Mucosa of rectum (tissue), 2 donors: ENCODE results near the gene OPRL1.

Experiments used
- H3K27ac ChIP-seq, 2 donors: one replicate each; pipeline ENCODE4 v1.7.0; 2013; ENCODE audit warnings: inconsistent platforms in 2 of 2, low read depth in 2 of 2, low read length in 2 of 2
- H3K27me3 ChIP-seq, 2 donors: one replicate each; pipeline ENCODE4 v1.7.0; 2013; ENCODE audit warnings: low read length in 2 of 2; ENCODE audit not compliant: control insufficient read depth in 2 of 2, insufficient read depth in 2 of 2
- H3K36me3 ChIP-seq, 2 donors: one replicate each; pipeline ENCODE4 v1.7.0; 2013; ENCODE audit warnings: low read length in 2 of 2; ENCODE audit not compliant: control insufficient read depth in 2 of 2, insufficient read depth in 2 of 2
- H3K4me1 ChIP-seq, 2 donors: one replicate each; pipeline ENCODE4 v1.7.0; 2013; ENCODE audit warnings: low read length in 2 of 2, mild to moderate bottlenecking in 1 of 2; ENCODE audit not compliant: control insufficient read depth in 2 of 2, insufficient read depth in 2 of 2
- H3K4me3 ChIP-seq, 2 donors: one replicate each; pipeline ENCODE4 v1.7.0; 2013; ENCODE audit warnings: low read length in 2 of 2
- H3K9ac ChIP-seq, 2 donors: one replicate each; pipeline ENCODE4 v1.7.0; 2013; ENCODE audit warnings: low read length in 2 of 2, low read depth in 1 of 2, mild to moderate bottlenecking in 1 of 2
- H3K9me3 ChIP-seq, 2 donors: one replicate each; pipeline ENCODE4 v1.7.0; 2013; ENCODE audit warnings: low read length in 2 of 2; ENCODE audit not compliant: control insufficient read depth in 2 of 2
- donor health status: healthy.
- donor health status: Normal muscosa, but diverticular disease.

The OPRL1 gene

GRCh38 chr20:64110411-64111068 is 30.7 kb downstream of the OPRL1 start:
- Histone ChIP-seq H3K27me3 (peaks cover 0 to 2% of the 10 kb centered on the region in 2 donors), H3K9me3 (no peaks in the 10 kb centered on the region), H3K4me1 (no peaks in the 10 kb centered on the region), H3K9ac (no peak overlapping the region), H3K36me3 (no peaks in the 10 kb centered on the region), H3K4me3 (no peak overlapping the region), H3K27ac (no peak overlapping the region)

DNA sequence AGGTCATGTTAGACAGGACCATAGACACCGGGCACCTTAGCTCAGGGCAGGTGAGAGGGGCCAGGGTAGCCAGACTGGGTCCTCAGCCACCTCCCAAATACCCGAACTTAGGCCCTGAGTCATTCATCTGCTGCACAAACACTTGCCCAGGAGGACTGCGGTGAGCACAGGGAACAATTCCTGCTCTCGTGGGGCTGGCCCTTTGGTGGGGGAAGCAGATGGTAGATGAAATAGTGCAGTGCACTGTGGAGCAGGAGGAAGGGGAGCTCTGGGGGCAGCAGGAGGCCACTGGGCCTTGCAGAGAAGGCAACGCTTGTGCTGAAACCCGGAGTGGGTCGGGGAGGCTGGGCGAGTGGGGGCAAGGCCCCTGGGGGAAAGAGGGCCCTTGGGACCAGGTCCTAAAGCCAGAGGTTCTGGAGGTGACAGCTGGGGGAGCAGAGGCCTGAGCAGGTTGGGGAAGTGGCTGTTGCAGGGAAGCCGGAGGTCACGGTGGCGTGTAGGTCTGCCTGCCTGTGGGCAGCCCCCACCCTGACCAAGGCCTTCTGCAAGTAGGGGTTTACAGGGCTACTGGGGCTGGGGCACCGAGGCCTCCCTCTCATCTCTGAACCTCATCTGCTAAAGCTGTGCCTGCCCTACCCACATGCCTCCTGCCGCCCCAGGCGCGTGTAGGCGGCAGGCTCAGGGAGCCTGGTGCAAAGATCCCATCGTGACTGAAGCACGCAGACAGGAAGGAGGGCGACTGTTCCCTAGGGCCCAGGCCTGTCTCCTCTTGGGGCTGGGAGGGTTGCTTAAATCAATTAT is 32.2 kb downstream of the OPRL1 start:
- H3K9me3 ChIP-seq, result no peaks in the 10 kb centered on the region
- no peak overlapping the region for H3K27ac ChIP-seq
- no peak overlapping the region for H3K9ac ChIP-seq
- H3K36me3 ChIP-seq, result no peaks in the 10 kb centered on the region
- no peaks in the 10 kb centered on the region for H3K4me1 ChIP-seq
- peaks cover 0 to 2% of the 10 kb centered on the region in 2 donors for H3K27me3 ChIP-seq
- no peak overlapping the region for H3K4me3 ChIP-seq

DNA sequence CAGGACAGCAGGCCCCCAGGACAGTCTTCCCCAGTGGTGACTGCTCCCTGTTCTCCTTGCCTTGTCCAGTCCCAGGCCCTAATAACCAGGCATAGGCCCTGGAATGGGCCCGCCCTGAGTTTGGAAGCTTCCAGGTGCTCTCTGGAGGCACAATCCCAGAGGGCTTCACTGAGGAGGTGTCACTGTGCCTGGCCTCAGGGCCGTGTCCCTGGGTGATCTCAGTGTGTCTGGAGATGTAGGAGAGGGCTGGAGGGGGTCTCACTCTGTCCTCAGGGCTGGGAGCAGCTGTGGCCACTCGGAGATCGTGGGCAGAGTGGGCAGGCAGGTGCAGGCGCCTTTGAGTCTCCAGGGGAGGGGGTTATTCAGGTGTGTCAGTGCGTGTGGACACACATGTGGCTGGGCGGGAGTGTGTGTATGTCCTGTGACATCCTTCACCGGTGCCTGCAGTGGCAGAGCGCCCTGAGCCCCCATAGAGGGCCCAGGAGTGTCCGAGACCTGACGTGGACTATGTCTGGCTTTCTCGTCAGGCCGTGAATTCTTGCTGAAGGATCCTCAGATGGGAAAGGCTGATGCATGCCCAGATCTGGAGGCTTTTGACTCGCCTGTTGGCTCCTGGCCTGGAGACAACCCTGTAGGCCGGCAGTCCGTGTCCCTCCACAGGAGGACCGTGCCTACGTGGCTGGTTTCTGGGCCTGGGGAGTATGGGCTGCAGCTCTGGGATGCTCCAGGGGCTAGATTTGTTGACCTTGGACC is 33.0 kb downstream of the OPRL1 start:
- Histone ChIP-seq H3K27ac (no peak overlapping the region), H3K9me3 (no peaks in the 10 kb centered on the region), H3K4me3 (no peak overlapping the region), H3K4me1 (no peaks in the 10 kb centered on the region), H3K36me3 (no peaks in the 10 kb centered on the region), H3K27me3 (no peaks in the 10 kb centered on the region), H3K9ac (no peak overlapping the region)

DNA sequence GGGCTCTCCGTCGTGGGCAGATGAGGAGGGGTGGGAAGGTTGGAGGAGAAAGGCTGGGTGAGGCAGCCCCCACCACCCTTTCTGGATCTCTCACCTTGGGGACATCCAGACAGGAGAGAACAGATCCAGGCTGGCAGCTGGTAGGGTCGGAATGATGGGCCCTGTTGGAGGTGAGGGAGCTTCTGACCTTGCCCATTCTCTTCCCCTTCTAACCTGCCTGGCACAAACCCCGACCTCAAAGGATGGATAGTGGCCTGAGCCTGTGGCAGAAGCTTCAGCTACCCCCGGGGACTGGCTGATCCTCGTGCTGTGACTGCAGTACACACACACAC is 33.5 kb downstream of the OPRL1 start:
- Histone ChIP-seq H3K27me3 (no peaks in the 10 kb centered on the region), H3K27ac (no peak overlapping the region), H3K9ac (no peak overlapping the region), H3K36me3 (no peaks in the 10 kb centered on the region), H3K9me3 (no peaks in the 10 kb centered on the region), H3K4me3 (no peak overlapping the region), H3K4me1 (no peaks in the 10 kb centered on the region)

DNA sequence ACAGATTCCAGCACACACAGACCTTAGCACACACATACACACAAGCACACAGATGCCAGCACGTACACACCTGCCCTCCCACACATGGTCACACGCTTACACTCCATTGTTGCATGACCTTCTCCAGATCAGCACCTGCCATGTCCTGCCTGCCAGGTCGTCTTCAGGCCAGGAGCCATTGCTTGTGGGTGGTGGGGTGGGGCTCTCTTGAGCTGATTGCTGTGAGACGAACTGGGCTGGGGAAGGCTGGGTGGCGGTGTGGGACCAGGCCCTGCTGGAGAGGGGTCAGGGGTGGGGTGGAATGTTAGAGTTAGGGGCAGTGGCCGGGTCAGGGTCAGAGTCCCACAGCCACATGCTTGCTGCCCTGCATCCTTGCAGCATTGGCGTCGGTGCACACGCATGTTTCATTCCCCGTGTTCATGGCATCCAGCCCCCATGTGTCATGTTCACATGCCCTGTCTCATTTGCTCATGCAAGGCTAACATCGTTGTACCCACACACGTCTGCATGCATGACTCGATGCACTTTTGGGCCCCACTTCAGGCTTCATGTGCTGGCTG is 34.0 kb downstream of the OPRL1 start:
- Histone ChIP-seq H3K27ac (no peak overlapping the region), H3K4me1 (no peaks in the 10 kb centered on the region), H3K27me3 (no peaks in the 10 kb centered on the region), H3K36me3 (no peaks in the 10 kb centered on the region), H3K9me3 (no peaks in the 10 kb centered on the region), H3K4me3 (no peak overlapping the region), H3K9ac (no peak overlapping the region)

GRCh38 chr20:64114356-64114971 is 34.6 kb downstream of the OPRL1 start:
- no peak overlapping the region for H3K27ac ChIP-seq
- no peaks in the 10 kb centered on the region for H3K9me3 ChIP-seq
- no peaks in the 10 kb centered on the region for H3K36me3 ChIP-seq
- no peak overlapping the region for H3K4me3 ChIP-seq
- no peaks in the 10 kb centered on the region for H3K27me3 ChIP-seq
- H3K9ac ChIP-seq, result no peak overlapping the region
- no peaks in the 10 kb centered on the region for H3K4me1 ChIP-seq

GRCh38 chr20:64115171-64115911 is 35.5 kb downstream of the OPRL1 start:
- no peaks in the 10 kb centered on the region for H3K27me3 ChIP-seq
- H3K36me3 ChIP-seq, result no peaks in the 10 kb centered on the region
- H3K27ac ChIP-seq, result no peak overlapping the region
- H3K9ac ChIP-seq, result no peak overlapping the region
- peaks cover 0 to 1% of the 10 kb centered on the region in 2 donors for H3K4me1 ChIP-seq
- H3K9me3 ChIP-seq, result no peaks in the 10 kb centered on the region
- no peak overlapping the region for H3K4me3 ChIP-seq

DNA sequence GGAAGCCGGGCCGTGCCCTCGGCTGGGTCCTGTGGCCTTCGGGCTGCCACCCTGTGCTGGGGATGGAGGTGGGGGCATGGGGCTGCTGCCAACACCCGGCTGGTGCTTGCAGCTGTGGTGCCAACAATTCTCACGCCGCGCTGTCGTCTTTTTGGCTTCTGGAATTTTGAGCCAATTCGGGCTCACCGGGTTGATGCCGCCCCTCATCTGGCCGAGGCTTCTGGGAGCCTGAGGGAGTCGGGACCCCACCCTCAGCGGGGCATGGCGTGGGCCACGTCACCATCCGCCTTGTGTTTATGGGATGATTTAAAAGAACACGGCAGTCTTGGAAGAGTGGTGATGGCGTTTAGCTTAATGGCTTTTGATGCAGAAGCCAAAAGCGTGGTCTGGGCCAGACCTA is 36.1 kb downstream of the OPRL1 start:
- Histone ChIP-seq H3K36me3 (no peaks in the 10 kb centered on the region), H3K9me3 (no peaks in the 10 kb centered on the region), H3K4me1 (peaks cover 0 to 2% of the 10 kb centered on the region in 2 donors), H3K9ac (no peak overlapping the region), H3K4me3 (no peak overlapping the region), H3K27ac (no peak overlapping the region), H3K27me3 (peaks cover under 1 to 3% of the 10 kb centered on the region in 2 donors)

GRCh38 chr20:64116541-64117431 is 36.9 kb downstream of the OPRL1 start:
- Histone ChIP-seq H3K36me3 (no peaks in the 10 kb centered on the region), H3K4me3 (no peak overlapping the region), H3K27me3 (peaks cover 2 to 10% of the 10 kb centered on the region in 2 donors), H3K4me1 (peaks cover 0 to 2% of the 10 kb centered on the region in 2 donors), H3K9me3 (no peaks in the 10 kb centered on the region), H3K9ac (no peak overlapping the region), H3K27ac (no peak overlapping the region)
